Measurements from ENCODE around the gene KRTAP2-2. TPM values are rescaled to one million over a fixed set of nuclear protein-coding genes. Genes with fewer than 3 reads are reported as not detected.

The KRTAP2-2 gene
- not detected in 2 replicates for total RNA-seq

GRCh38 chr17:41055130-41055529, at the start of gene KRTAP2-2:
KRTAP2-2 (minus strand) TSS chr17:41055230; CDS start chr17:41055211, 19 bp downstream.

GRCh38 chr17:41101586-41102259, 46.7 kb upstream of the KRTAP2-2 start, which contains the start of gene KRTAP4-16:
KRTAP4-16 (minus strand) TSS chr17:41102209; CDS start chr17:41102209, 0 bp downstream.

GRCh38 chr17:41098042-41098441, 43.0 kb upstream of the KRTAP2-2 start, which contains the start of gene KRTAP4-8:
KRTAP4-8 (minus strand) TSS chr17:41098142; CDS start chr17:41098084, 58 bp downstream.

GRCh38 chr17:41084100-41084856, 29.2 kb upstream of the KRTAP2-2 start, which contains the start of gene KRTAP4-7:
KRTAP4-7 (plus strand) TSS chr17:41084150; CDS start chr17:41084207, 57 bp downstream.

GRCh38 chr17:41065829-41066624, 11.0 kb upstream of the KRTAP2-2 start, which contains the start of gene KRTAP2-4:
KRTAP2-4 (minus strand) TSS chr17:41065879; CDS start chr17:41065845, 34 bp downstream.

GRCh38 chr17:41060052-41060604, 5.1 kb upstream of the KRTAP2-2 start, which contains the start of gene KRTAP2-3:
KRTAP2-3 (minus strand) TSS chr17:41060114; CDS start chr17:41060050, 64 bp downstream.

GRCh38 chr17:41046735-41047465, 8.1 kb downstream of the KRTAP2-2 start, which contains the start of gene KRTAP2-1:
KRTAP2-1 (minus strand) TSS chr17:41047316; CDS start chr17:41047267, 49 bp downstream.

GRCh38 chr17:41040783-41041571, 14.1 kb downstream of the KRTAP2-2 start, which contains the start of gene KRTAP1-1:
KRTAP1-1 (minus strand) TSS chr17:41041450; CDS start chr17:41041397, 53 bp downstream.

GRCh38 chr17:41034346-41034935, 20.6 kb downstream of the KRTAP2-2 start, which contains the start of gene KRTAP1-3:
KRTAP1-3 (minus strand) TSS chr17:41034874; CDS start chr17:41034821, 53 bp downstream.

GRCh38 chr17:41029633-41030245, 25.3 kb downstream of the KRTAP2-2 start, which contains the start of gene KRTAP1-4:
KRTAP1-4 (minus strand) TSS chr17:41030195; CDS start chr17:41030078, 117 bp downstream.

GRCh38 chr17:41026715-41027471, 28.1 kb downstream of the KRTAP2-2 start, which contains the start of gene KRTAP1-5:
KRTAP1-5 (minus strand) TSS chr17:41027208; CDS start chr17:41027155, 53 bp downstream.

GRCh38 chr17:41008811-41009210, 46.2 kb downstream of the KRTAP2-2 start, which contains the start of gene KRTAP3-1:
KRTAP3-1 (minus strand) TSS chr17:41009128; CDS start chr17:41009074, 54 bp downstream.

Small RNAs within 50 kb of the gene (small RNA-seq; reads per million reads assigned to genes)
- not detected for gene KRTAP3-4P

Other genes starting within 250 kb of the KRTAP2-2 start
- gene KRT10, start 232.6 kb downstream of the KRTAP2-2 start, total RNA-seq: 7.1 and 7.6 TPM in 2 replicates
- not detected in 2 replicates for gene KRT12, start 188.0 kb downstream of the KRTAP2-2 start, total RNA-seq
- not detected in 2 replicates for gene KRT20, start 170.0 kb downstream of the KRTAP2-2 start, total RNA-seq
- gene KRT23, start 117.6 kb downstream of the KRTAP2-2 start, total RNA-seq: 0.39 and 0.43 TPM in 2 replicates
- not detected in 2 replicates for gene KRT39, start 88.3 kb downstream of the KRTAP2-2 start, total RNA-seq
- not detected in 2 replicates for gene KRT40, start 70.9 kb downstream of the KRTAP2-2 start, total RNA-seq
- not detected in 2 replicates for gene KRTAP3-3, start 61.1 kb downstream of the KRTAP2-2 start, total RNA-seq
- not detected in 2 replicates for gene KRTAP3-2, start 55.3 kb downstream of the KRTAP2-2 start, total RNA-seq
- not detected in 2 replicates for gene KRTAP3-1, start 46.1 kb downstream of the KRTAP2-2 start, total RNA-seq
- gene KRTAP1-5, start 28.0 kb downstream of the KRTAP2-2 start, total RNA-seq: 1.3 and 11.6 TPM in 2 replicates
- gene KRTAP1-4, start 25.0 kb downstream of the KRTAP2-2 start, total RNA-seq: not detected in 2 replicates
- not detected in 2 replicates for gene KRTAP1-3, start 20.4 kb downstream of the KRTAP2-2 start, total RNA-seq
- not detected in 2 replicates for gene KRTAP1-1, start 13.8 kb downstream of the KRTAP2-2 start, total RNA-seq
- gene KRTAP2-1, start 7.9 kb downstream of the KRTAP2-2 start, total RNA-seq: not detected in 2 replicates
- 0.26 and 1.1 TPM in 2 replicates for gene KRTAP2-3, start 4.9 kb upstream of the KRTAP2-2 start, total RNA-seq
- not detected in 2 replicates for gene KRTAP2-4, start 10.6 kb upstream of the KRTAP2-2 start, total RNA-seq
- gene KRTAP4-7, start 28.9 kb upstream of the KRTAP2-2 start, total RNA-seq: not detected in 2 replicates
- not detected in 2 replicates for gene KRTAP4-8, start 42.9 kb upstream of the KRTAP2-2 start, total RNA-seq
- gene KRTAP4-16, start 47.0 kb upstream of the KRTAP2-2 start, total RNA-seq: not detected in 2 replicates
- not detected in 2 replicates for gene KRTAP4-9, start 50.2 kb upstream of the KRTAP2-2 start, total RNA-seq
- not detected in 2 replicates for gene KRTAP4-11, start 63.1 kb upstream of the KRTAP2-2 start, total RNA-seq
- not detected in 2 replicates for gene KRTAP4-12, start 69.0 kb upstream of the KRTAP2-2 start, total RNA-seq
- not detected in 2 replicates for gene KRTAP4-6, start 85.3 kb upstream of the KRTAP2-2 start, total RNA-seq
- not detected in 2 replicates for gene KRTAP4-5, start 94.6 kb upstream of the KRTAP2-2 start, total RNA-seq
- gene KRTAP4-4, start 105.5 kb upstream of the KRTAP2-2 start, total RNA-seq: not detected in 2 replicates
- gene KRTAP4-3, start 113.0 kb upstream of the KRTAP2-2 start, total RNA-seq: not detected in 2 replicates
- not detected in 2 replicates for gene KRTAP4-2, start 123.0 kb upstream of the KRTAP2-2 start, total RNA-seq
- gene KRTAP4-1, start 129.7 kb upstream of the KRTAP2-2 start, total RNA-seq: not detected in 2 replicates
- gene KRTAP9-1, start 134.7 kb upstream of the KRTAP2-2 start, total RNA-seq: not detected in 2 replicates
- gene KRTAP9-2, start 171.4 kb upstream of the KRTAP2-2 start, total RNA-seq: not detected in 2 replicates
- gene KRTAP9-3, start 177.2 kb upstream of the KRTAP2-2 start, total RNA-seq: not detected in 2 replicates
- not detected in 2 replicates for gene KRTAP9-8, start 182.8 kb upstream of the KRTAP2-2 start, total RNA-seq
- gene KRTAP9-4, start 194.5 kb upstream of the KRTAP2-2 start, total RNA-seq: not detected in 2 replicates
- not detected in 2 replicates for gene KRTAP9-9, start 200.2 kb upstream of the KRTAP2-2 start, total RNA-seq
- not detected in 2 replicates for gene KRTAP9-6, start 210.1 kb upstream of the KRTAP2-2 start, total RNA-seq
- not detected in 2 replicates for gene KRTAP9-7, start 220.5 kb upstream of the KRTAP2-2 start, total RNA-seq
- not detected in 2 replicates for gene KRTAP29-1, start 247.6 kb upstream of the KRTAP2-2 start, total RNA-seq